22Rv1 (cell line): ENCODE results near the gene LTF.

Source experiments
- ZFX ChIP-seq: fragments of 450-650 bp; IDR thresholded peaks from 2 replicates; pipeline ENCODE4 v1.6.1; 2017; ENCODE audit warnings: antibody characterized with exemption, borderline replicate concordance
- TF ChIP-seq, protein P1 (sequence below): fragments of 450-650 bp; IDR thresholded peaks from 2 replicates; pipeline ENCODE4 v1.5.1; 2017; ENCODE audit warnings: mild to moderate bottlenecking

DNA sequence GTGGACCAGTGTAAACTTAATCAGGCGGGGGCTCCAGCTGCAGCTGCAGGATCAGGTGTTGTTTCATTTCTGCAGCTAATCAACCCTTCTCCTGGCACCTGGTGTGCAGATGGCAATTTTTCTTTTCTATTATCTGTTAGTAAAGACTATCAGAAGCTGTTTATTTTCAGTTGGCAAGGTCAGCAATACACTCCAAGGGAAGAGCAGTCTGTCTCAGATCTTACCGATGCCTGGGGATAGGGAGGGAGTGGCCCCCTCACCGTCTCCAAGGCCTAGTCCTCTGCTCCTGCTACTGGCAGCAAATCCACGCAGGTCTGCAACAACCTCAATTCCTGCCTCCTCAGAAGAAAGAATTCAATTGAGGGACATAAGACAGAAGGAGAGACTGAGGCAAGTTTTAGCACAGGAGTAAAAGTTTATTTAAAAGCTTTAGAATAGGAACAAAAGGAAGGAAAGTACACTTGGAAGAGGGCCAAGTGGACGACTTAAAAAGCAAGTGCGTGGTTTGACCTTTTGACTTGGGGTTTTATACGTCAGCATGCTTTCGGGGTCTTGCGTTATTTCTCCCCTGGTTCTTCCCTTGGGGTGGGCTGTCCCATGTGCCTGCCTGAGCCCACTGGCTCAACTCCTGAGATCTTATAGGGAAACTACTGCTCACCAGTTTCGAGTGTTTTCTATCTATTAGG is 48.4 kb downstream of the LTF start:
- TF ChIP-seq, protein P1, sequence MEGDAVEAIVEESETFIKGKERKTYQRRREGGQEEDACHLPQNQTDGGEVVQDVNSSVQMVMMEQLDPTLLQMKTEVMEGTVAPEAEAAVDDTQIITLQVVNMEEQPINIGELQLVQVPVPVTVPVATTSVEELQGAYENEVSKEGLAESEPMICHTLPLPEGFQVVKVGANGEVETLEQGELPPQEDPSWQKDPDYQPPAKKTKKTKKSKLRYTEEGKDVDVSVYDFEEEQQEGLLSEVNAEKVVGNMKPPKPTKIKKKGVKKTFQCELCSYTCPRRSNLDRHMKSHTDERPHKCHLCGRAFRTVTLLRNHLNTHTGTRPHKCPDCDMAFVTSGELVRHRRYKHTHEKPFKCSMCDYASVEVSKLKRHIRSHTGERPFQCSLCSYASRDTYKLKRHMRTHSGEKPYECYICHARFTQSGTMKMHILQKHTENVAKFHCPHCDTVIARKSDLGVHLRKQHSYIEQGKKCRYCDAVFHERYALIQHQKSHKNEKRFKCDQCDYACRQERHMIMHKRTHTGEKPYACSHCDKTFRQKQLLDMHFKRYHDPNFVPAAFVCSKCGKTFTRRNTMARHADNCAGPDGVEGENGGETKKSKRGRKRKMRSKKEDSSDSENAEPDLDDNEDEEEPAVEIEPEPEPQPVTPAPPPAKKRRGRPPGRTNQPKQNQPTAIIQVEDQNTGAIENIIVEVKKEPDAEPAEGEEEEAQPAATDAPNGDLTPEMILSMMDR, result no peak
- TF ChIP-seq ZFX, result no peak
